ENCODE measurements around the gene TAF4.

TAF4 gene

DNA sequence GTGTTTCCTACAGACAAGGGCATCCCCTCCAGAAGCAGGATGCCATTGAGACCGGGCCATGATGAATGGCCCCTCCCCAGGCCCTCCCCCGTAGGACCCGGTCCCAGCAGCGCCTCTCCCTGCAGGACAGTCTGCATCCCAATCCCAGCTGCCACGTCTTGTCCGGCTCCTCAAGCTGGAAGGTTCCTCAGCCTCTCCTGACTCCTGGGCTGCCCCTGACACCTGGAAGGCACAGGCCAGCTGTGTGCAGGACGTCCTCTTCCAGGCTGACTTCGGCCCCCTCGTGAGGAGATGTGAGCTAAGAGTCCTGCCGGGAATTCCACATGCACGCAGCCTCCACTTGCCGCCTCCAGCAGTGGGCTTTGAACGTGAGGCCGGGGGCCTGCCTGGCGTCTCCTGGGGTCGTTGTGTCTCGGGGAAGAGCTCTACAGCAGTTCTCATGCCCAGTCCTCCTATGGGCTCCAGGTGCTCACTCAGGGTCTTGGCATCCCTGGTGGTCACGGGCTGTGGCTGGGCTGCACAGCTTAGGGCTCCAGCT is 64.4 kb downstream of the TAF4 start:
- Histone ChIP-seq H3K27me3 (ENCODE audit: low read length) (no peaks in the 10 kb centered on the region), H3K36me3 (ENCODE audit: low read length) (no peaks in the 10 kb centered on the region), H3F3A (ENCODE audit: insufficient read depth) (no peaks in the 10 kb centered on the region), H3K79me2 (ENCODE audit: insufficient read depth, low read length) (no peaks in the 10 kb centered on the region), H3K4me3 (ENCODE audit: insufficient read depth, low read length, poor library complexity, severe bottlenecking) (no peak overlapping the region), H2AFZ (ENCODE audit: low read depth, low read length, severe bottlenecking) (no peak overlapping the region), H3K9me3 (ENCODE audit: insufficient read depth, low read length) (no peaks in the 10 kb centered on the region), H3K4me2 (ENCODE audit: low read depth, low read length, poor library complexity, severe bottlenecking) (no peak overlapping the region), H3K9me2 (replicated peaks; ENCODE audit: insufficient read depth, low read length) (no peaks in the 10 kb centered on the region), H3K27ac (ENCODE audit: low read depth, low read length) (no peak overlapping the region), H4K20me1 (ENCODE audit: low read depth, low read length) (no peaks in the 10 kb centered on the region), H3K9ac (ENCODE audit: low read length) (no peak overlapping the region)
- no peak for TF ChIP-seq EZH2phosphoT487 (conservative IDR thresholded peaks at IDR 0.05; ENCODE audit: low read length)
- TF ChIP-seq, protein P1, sequence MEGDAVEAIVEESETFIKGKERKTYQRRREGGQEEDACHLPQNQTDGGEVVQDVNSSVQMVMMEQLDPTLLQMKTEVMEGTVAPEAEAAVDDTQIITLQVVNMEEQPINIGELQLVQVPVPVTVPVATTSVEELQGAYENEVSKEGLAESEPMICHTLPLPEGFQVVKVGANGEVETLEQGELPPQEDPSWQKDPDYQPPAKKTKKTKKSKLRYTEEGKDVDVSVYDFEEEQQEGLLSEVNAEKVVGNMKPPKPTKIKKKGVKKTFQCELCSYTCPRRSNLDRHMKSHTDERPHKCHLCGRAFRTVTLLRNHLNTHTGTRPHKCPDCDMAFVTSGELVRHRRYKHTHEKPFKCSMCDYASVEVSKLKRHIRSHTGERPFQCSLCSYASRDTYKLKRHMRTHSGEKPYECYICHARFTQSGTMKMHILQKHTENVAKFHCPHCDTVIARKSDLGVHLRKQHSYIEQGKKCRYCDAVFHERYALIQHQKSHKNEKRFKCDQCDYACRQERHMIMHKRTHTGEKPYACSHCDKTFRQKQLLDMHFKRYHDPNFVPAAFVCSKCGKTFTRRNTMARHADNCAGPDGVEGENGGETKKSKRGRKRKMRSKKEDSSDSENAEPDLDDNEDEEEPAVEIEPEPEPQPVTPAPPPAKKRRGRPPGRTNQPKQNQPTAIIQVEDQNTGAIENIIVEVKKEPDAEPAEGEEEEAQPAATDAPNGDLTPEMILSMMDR (IDR thresholded peaks at IDR 0.05; ENCODE audit: insufficient read depth, low read length, poor library complexity, severe bottlenecking) = no peak

DNA sequence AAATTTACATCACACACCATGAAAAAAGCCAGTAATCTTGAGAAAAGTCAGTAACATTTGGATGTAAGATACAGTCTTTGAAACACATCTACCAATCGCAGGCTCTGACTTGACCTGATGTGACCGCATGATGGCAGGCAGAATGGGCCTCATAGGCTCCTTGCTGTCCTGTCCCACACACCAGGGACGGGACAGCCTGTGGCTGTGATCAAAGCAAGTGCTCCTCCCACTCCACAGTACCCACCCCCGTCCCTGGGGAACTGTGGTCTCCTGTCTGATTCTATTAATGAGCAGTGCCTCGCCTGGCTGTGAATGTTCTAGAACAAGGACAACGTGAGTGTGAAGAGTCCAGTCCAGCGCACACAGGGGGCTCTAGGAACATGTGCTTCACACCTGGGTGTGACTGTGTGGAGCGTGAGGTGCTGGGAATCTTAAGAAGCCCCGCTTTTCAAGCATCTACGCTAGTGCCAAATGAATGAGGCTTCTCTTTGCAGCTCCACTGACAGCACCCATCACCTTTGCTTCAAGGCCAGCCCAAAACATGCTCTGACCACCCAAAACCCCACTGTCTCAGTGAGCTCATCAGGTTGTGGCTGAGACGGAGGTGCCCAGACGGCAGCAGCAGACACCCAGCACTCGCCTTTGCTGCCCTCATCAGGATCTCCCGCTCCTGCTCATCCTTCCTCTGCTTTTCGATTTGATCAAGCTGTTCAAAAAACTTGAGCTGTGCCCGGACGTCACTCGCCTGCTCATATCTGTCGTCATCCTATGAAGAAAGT is 67.1 kb downstream of the TAF4 start:
- Histone ChIP-seq H3K27me3 (ENCODE audit: low read length) (no peaks in the 10 kb centered on the region), H3K4me2 (ENCODE audit: low read depth, low read length, poor library complexity, severe bottlenecking) (no peak overlapping the region), H3K9me3 (ENCODE audit: insufficient read depth, low read length) (no peaks in the 10 kb centered on the region), H3K27ac (ENCODE audit: low read depth, low read length) (no peak overlapping the region), H3K36me3 (ENCODE audit: low read length) (no peaks in the 10 kb centered on the region), H4K20me1 (ENCODE audit: low read depth, low read length) (no peaks in the 10 kb centered on the region), H3K79me2 (ENCODE audit: insufficient read depth, low read length) (no peaks in the 10 kb centered on the region), H3K9ac (ENCODE audit: low read length) (no peak overlapping the region), H2AFZ (ENCODE audit: low read depth, low read length, severe bottlenecking) (no peak overlapping the region), H3K4me3 (ENCODE audit: insufficient read depth, low read length, poor library complexity, severe bottlenecking) (no peak overlapping the region), H3K9me2 (replicated peaks; ENCODE audit: insufficient read depth, low read length) (no peaks in the 10 kb centered on the region), H3F3A (ENCODE audit: insufficient read depth) (no peaks in the 10 kb centered on the region)
- TF ChIP-seq, protein P1 (IDR thresholded peaks at IDR 0.05; ENCODE audit: insufficient read depth, low read length, poor library complexity, severe bottlenecking) = no peak
- TF ChIP-seq EZH2phosphoT487 (conservative IDR thresholded peaks at IDR 0.05; ENCODE audit: low read length) = no peak

DNA sequence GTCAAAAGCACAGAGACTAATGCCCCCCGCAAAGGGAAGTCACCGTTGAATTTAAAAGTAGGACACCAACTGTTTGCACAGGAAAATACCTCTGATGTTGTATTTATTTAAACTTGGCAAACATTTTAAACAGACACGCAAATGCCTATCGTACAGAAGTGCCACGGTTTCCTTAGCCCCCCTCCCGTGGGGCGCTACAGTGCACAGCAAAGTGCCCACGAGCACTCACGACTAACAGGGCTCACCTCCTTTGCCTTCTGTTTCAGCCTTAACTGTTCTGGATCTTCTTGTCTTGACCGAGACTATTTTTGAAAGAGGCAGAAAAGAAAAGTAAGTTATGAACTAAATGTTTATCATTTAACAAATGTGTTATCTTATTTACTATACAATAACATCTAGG is 67.8 kb downstream of the TAF4 start:
- Histone ChIP-seq H2AFZ (ENCODE audit: low read depth, low read length, severe bottlenecking) (no peak overlapping the region), H3K27ac (ENCODE audit: low read depth, low read length) (no peak overlapping the region), H3K79me2 (ENCODE audit: insufficient read depth, low read length) (no peaks in the 10 kb centered on the region), H3F3A (ENCODE audit: insufficient read depth) (no peaks in the 10 kb centered on the region), H3K4me2 (ENCODE audit: low read depth, low read length, poor library complexity, severe bottlenecking) (no peak overlapping the region), H3K4me3 (ENCODE audit: insufficient read depth, low read length, poor library complexity, severe bottlenecking) (no peak overlapping the region), H3K9me3 (ENCODE audit: insufficient read depth, low read length) (no peaks in the 10 kb centered on the region), H3K27me3 (ENCODE audit: low read length) (no peaks in the 10 kb centered on the region), H3K9ac (ENCODE audit: low read length) (no peak overlapping the region), H3K36me3 (ENCODE audit: low read length) (no peaks in the 10 kb centered on the region), H3K9me2 (replicated peaks; ENCODE audit: insufficient read depth, low read length) (no peaks in the 10 kb centered on the region), H4K20me1 (ENCODE audit: low read depth, low read length) (no peaks in the 10 kb centered on the region)
- no peak for TF ChIP-seq EZH2phosphoT487 (conservative IDR thresholded peaks at IDR 0.05; ENCODE audit: low read length)
- TF ChIP-seq, protein P1 (IDR thresholded peaks at IDR 0.05; ENCODE audit: insufficient read depth, low read length, poor library complexity, severe bottlenecking) = no peak
